ENCODE data around the gene DBH.
A peak's percentile ranks its signal among the peaks of the same experiment; 100 is the strongest.

Gene DBH

DNA sequence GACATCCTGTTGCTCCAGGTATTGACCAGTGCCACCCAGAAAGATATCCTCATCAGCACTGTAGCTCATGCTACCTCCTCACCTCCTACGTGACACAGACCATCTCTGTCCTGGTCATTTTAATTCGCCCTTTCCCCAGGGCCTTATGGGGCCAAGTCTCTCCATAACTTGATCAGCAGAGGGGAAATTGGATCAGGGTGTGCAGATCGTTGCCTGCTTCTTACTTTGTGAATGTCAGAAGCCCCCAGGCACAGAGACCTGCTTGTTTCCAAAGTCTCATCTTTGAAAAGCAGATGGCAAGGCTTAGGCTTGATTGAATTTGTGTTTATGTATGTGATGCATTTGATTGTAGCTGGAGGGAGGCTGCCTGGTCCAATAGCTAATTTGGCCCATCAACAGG is 8.8 kb upstream of the DBH start:
- H3K27me3 Mint-ChIP-seq: peaks cover under 1% of the 10 kb centered on the region
- H3K4me1 Mint-ChIP-seq (ENCODE audit: low read depth): peaks cover 2% of the 10 kb centered on the region
- H3K4me3 Mint-ChIP-seq: no peak overlapping the region
- no peaks in the 10 kb centered on the region for H3K36me3 Mint-ChIP-seq (ENCODE audit: low read depth)
- peaks cover 19% of the 10 kb centered on the region for H3K9me3 Mint-ChIP-seq
- H3K27ac Mint-ChIP-seq: no peak overlapping the region

DNA sequence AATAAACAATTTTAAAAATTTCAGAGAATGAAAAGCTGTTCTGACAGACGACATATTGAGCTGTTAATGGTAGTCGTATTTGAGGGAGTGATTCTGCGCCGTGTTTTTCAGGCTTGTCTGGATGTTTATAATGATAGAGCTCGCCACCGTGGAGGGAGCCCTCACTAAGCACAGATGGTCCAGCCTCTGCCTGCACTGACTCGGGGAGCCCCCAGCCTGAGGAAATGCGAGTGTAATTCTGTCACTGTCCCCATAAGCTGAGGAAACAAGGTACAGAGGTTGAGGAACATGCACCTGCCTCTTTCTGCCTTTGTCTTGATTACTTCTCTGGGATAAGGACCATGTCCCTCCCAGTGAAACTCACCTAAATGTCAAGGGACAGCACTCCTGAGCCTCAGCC is 7.4 kb upstream of the DBH start:
- H3K4me1 Mint-ChIP-seq (ENCODE audit: low read depth): no peaks in the 10 kb centered on the region
- no peak overlapping the region for H3K27ac Mint-ChIP-seq
- no peaks in the 10 kb centered on the region for H3K36me3 Mint-ChIP-seq (ENCODE audit: low read depth)
- no peak overlapping the region for H3K4me3 Mint-ChIP-seq
- peaks cover 19% of the 10 kb centered on the region for H3K9me3 Mint-ChIP-seq
- no peaks in the 10 kb centered on the region for H3K27me3 Mint-ChIP-seq

DNA sequence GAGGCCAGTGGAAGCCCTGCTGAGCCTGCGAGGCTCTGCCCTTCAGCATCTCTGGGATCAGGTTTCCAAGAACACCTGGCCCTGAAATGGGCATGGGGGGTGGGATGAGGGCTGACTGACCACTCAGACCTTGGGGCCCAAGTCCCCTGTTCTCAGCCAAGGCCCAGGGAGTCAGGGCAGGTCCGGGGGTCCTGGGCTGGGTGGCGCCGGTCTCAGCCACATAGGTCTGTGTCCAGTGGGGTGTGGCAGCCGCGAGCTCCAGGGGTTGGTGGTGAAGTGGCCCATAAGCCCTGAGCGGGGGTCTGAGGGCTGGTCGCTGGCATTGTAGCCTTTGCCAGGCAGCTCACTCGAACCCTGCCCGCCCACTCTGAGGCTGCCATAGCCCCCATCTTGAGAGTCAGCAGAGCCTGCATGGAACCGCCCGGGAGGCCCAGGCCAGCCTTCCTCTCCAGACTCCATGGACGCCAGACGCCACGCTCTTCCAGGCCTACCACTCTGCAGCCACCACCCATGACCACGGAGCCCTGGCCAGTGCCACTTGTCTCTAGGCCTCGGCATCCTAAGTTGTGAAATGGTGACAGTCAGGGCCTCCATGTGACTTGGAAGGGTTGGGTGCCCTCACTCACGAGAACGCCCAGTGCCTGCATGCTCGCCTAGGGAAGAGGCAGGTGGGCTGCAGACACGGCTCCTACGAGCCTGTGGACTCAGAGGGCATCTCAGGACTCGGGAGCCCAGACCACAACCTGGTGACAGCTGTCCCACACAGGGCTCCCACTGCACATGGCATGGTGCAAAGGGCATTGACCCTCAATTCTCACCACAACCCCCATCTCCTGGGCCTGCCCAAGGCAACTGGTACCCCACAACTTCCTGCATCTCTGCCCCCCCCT is 6.7 kb upstream of the DBH start:
- H3K4me1 Mint-ChIP-seq (ENCODE audit: low read depth): no peaks in the 10 kb centered on the region
- no peaks in the 10 kb centered on the region for H3K27me3 Mint-ChIP-seq
- no peak overlapping the region for H3K27ac Mint-ChIP-seq
- H3K36me3 Mint-ChIP-seq (ENCODE audit: low read depth): no peaks in the 10 kb centered on the region
- H3K4me3 Mint-ChIP-seq: no peak overlapping the region
- H3K9me3 Mint-ChIP-seq: peaks cover 19% of the 10 kb centered on the region

DNA sequence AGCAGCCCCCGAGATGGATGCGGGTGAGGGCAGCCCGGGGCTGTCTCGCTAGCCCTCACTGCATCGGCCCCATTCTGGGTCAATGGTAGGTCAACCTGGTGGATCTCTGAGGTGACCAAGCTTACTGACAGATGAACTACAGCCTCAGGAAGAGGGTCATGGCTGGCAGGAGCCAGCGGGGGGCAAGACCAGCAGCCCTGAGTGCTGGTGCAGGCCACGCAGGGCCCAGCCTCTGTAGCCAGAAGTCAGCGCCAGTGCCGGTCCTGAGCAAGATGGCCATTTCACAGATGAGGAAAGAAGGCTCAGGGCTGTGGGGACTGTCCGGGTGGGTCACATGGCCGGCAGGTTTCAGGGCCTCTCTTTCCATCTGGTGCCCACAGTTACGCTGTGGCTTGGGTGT is 5.1 kb upstream of the DBH start:
- Mint-ChIP-seq H3K27ac (no peak overlapping the region), H3K9me3 (peaks cover 13% of the 10 kb centered on the region), H3K27me3 (no peaks in the 10 kb centered on the region), H3K36me3 (ENCODE audit: low read depth) (no peaks in the 10 kb centered on the region), H3K4me1 (ENCODE audit: low read depth) (no peaks in the 10 kb centered on the region), H3K4me3 (no peak overlapping the region)

DNA sequence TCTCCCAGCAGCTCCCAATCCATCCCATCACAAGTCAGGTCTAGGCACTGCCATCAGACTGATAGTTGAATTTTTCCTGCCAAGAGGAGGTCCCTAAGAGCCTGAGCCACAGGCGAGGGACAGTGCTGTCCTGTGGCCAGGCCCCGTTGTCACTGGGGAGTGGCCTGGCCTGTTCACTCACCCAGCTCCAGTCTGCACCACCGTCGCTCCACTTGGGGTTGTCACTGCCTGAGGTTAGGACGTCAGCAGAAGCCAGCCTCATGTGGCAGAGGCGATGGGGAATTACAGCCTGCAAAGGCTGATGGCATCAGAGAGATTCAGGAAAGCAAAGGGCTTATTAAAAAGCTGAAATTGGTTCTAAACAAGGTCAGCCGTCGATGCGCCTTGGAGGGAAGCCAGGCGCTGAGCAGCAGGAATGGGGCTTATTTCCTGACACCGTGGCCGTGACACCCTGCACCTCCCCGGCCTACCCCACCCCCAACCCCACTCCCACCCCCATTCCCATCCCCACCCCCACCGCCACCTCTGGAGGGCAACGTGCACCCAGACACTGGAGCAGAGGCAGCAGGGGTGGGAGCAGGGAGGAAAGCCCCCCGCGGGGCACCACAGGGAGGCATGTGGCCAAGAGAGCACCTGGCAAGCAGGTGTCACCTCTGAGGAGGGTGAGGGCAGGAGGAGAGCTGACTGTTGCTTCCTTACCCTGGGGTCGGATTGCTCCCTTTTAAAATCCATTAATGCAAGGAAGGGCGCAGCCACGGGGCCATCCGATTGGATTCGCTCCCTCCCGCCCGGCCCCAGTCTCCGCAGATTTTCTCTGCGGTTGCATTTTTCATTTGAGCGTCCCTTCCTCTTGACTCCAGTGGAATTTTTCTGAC is 3.1 kb upstream of the DBH start:
- no peaks in the 10 kb centered on the region for H3K9me3 Mint-ChIP-seq
- H3K4me3 Mint-ChIP-seq: no peak overlapping the region
- H3K4me1 Mint-ChIP-seq (ENCODE audit: low read depth): no peaks in the 10 kb centered on the region
- no peaks in the 10 kb centered on the region for H3K27me3 Mint-ChIP-seq
- peak overlapping the region; percentile 21 for H3K27ac Mint-ChIP-seq
- H3K36me3 Mint-ChIP-seq (ENCODE audit: low read depth): no peaks in the 10 kb centered on the region

DNA sequence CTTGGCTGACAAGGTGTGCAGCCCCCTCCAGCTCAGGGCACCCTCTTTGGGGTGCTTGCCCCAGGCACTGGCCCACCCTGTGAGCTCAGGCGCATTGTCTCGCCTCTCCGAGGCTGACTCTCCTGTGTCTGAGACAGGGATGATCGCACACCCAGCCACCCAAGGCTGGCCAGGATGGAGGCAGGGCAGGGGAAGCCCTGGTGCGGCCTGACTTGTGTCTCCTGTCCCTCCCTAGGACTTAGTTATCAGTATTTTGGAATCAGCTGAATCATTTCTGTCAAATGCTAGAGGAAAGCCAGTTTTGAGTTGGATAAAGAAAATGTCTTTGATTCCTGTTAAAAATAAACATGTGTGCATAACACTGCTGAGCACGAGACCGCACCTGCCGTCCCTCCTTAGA is 2.5 kb upstream of the DBH start:
- Mint-ChIP-seq H3K9me3 (no peaks in the 10 kb centered on the region), H3K27ac (peak overlapping the region; percentile 21), H3K36me3 (ENCODE audit: low read depth) (no peaks in the 10 kb centered on the region), H3K4me3 (no peak overlapping the region), H3K27me3 (no peaks in the 10 kb centered on the region), H3K4me1 (ENCODE audit: low read depth) (no peaks in the 10 kb centered on the region)

DNA sequence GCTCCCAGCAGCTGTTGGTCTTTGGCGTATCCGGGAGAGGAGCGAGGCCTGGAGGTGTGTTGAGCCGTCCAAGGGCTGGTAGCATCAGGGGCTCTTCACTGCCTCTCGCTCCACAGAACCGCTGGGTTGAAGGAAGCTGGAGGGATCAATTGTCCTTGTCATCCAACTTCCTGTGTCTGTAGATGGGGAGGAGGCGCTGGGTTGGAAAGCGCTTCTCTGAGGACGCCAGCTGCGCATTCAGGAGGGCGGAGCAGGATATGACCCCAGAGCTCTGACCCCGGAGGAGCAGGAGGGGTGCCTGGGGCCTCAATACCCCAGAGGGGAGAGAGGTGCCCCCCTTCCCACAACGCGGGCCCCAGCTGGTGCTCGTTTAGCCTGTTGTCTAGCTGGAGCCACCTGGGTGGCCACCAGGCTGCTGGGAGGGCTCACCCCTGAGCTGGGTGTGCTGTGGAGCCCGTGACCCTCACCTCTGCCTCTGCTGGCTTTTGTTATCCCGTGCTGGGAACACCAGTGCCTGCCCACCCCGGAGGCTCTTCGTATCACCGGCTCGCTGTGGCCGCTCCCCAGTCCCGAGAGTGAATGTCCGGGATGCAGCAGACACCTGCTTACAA is 2.0 kb upstream of the DBH start:
- no peaks in the 10 kb centered on the region for H3K36me3 Mint-ChIP-seq (ENCODE audit: low read depth)
- no peak overlapping the region for H3K4me3 Mint-ChIP-seq
- H3K27me3 Mint-ChIP-seq: no peaks in the 10 kb centered on the region
- H3K9me3 Mint-ChIP-seq: no peaks in the 10 kb centered on the region
- no peak overlapping the region for H3K27ac Mint-ChIP-seq
- H3K4me1 Mint-ChIP-seq (ENCODE audit: low read depth): no peaks in the 10 kb centered on the region

DNA sequence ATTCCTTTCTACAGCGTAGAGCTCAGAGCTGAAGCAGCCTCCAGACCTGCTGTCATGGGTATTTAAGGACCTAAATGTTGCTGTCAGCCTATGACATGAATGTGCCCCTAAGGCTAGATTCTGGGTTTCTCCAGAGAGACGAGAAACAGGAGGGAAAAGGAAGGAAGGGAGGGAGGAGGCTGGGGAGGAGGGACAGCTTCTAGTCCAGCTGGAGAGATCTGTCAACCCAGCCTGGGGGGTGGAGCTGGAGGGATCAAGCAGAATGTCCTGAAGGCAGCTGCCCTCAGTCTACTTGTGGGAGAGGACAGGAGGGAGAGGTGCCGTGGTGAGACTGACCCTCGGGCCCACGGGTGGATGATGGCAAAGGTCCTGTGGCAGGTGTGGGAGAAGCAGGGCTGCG is 1.1 kb upstream of the DBH start:
- no peak overlapping the region for H3K27ac Mint-ChIP-seq

DNA sequence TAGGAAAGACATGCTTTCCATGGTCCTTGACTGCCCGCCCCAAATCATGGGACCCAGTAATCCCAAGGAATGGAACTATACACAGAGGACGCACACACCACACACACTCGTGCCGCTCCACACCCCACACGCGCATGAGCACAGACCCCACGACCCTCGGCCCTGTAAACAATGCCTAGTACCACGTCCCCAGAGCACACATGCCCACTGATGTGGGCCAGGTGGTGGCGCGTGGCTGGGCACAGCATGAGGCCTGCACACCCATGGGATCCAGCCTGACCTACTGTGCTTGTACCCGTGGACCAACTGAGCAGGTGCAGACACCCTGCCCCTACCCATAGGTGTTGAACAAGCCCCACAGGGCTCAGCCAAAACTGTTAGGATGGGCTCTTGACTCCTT is 739 bp downstream of the DBH start:
- H3K36me3 Mint-ChIP-seq (ENCODE audit: low read depth): no peaks in the 10 kb centered on the region
- H3K27me3 Mint-ChIP-seq: no peaks in the 10 kb centered on the region
- H3K4me1 Mint-ChIP-seq (ENCODE audit: low read depth): no peaks in the 10 kb centered on the region
- no peak overlapping the region for H3K4me3 Mint-ChIP-seq
- no peak overlapping the region for H3K27ac Mint-ChIP-seq
- H3K9me3 Mint-ChIP-seq: no peaks in the 10 kb centered on the region

More for the DNA sequence above, 1.1 kb upstream of the DBH start:
- Mint-ChIP-seq H3K4me1 (ENCODE audit: low read depth) (no peaks in the 10 kb centered on the region), H3K9me3 (no peaks in the 10 kb centered on the region), H3K27me3 (no peaks in the 10 kb centered on the region), H3K4me3 (no peak overlapping the region), H3K36me3 (ENCODE audit: low read depth) (no peaks in the 10 kb centered on the region)

DNA sequence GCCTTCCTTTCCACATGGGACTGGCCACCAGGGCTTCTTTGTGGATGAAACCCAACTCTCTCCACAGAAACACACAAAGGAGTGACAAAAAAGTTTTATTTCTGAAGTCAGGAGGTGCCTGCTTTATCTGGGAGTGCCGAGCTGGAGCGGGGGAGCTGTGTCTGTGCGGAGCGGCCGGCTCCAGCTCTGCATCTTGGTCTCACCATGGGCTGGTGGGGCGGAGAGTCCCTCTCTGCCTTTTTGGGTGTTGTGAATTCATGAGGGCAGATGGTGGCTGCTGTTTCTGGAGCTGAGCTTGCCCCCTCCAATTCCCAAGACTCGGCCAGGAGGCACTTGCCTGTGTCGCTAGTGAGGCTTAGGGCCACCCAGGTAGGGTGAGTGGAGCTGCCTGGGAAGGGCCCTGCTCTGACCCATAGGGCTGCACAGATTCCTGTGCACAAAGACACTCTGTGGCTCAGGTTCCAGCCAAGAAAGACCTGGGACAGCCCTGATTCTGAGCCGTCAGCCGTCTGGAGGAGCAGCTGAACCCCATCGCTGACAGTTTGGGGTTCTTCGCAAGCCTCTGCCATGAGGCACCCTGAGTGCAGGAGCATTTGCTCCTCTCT is 1.4 kb downstream of the DBH start:
- no peaks in the 10 kb centered on the region for H3K27me3 Mint-ChIP-seq
- H3K27ac Mint-ChIP-seq: no peak overlapping the region
- H3K36me3 Mint-ChIP-seq (ENCODE audit: low read depth): no peaks in the 10 kb centered on the region
- no peak overlapping the region for H3K4me3 Mint-ChIP-seq
- H3K9me3 Mint-ChIP-seq: no peaks in the 10 kb centered on the region
- no peaks in the 10 kb centered on the region for H3K4me1 Mint-ChIP-seq (ENCODE audit: low read depth)

DNA sequence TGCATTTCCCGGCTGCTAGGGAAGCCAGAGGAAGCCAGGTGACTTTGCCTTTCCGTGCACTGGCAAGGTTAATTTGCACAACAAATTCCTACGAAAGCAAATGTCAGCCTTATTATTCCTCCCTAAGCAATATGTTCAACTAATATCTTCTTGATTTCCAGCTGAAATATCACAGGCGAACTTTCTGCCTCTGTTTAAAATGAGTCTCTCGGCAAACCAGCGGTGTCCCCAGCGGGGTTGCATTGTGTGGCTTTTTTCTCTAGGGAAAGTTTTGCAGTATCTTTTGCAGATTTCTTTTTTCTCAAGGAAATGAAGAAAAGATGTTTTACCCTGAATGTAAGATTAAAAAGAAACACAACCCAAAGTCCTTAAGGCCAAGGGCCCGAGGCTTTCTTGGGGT is 1.9 kb downstream of the DBH start:
- no peak overlapping the region for H3K4me3 Mint-ChIP-seq
- H3K27me3 Mint-ChIP-seq: no peaks in the 10 kb centered on the region
- H3K9me3 Mint-ChIP-seq: no peaks in the 10 kb centered on the region
- no peaks in the 10 kb centered on the region for H3K4me1 Mint-ChIP-seq (ENCODE audit: low read depth)
- H3K36me3 Mint-ChIP-seq (ENCODE audit: low read depth): no peaks in the 10 kb centered on the region
- H3K27ac Mint-ChIP-seq: no peak overlapping the region

DNA sequence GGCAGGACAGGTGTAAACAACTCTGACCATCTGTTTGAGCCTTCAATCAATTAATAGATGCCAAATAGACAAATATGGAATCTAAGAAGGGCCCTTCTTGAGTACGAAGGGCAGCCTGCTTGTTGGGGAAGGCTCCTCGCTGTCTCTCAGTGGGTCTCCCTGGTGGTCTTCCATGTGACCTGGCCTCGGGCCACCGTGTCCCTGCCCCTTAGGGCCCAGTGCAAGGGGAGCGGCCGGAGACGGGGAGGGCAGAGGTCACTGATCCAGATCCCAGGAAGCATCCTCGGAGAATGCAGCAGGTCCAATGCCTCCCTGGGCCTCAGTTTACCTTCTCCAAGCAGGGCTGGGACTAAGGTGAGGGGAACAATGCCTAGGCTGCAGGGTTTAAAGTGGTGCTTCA is 2.5 kb downstream of the DBH start:
- H3K4me3 Mint-ChIP-seq: no peak overlapping the region
- no peaks in the 10 kb centered on the region for H3K4me1 Mint-ChIP-seq (ENCODE audit: low read depth)
- H3K9me3 Mint-ChIP-seq: no peaks in the 10 kb centered on the region
- no peaks in the 10 kb centered on the region for H3K27me3 Mint-ChIP-seq
- no peak overlapping the region for H3K27ac Mint-ChIP-seq
- no peaks in the 10 kb centered on the region for H3K36me3 Mint-ChIP-seq (ENCODE audit: low read depth)

DNA sequence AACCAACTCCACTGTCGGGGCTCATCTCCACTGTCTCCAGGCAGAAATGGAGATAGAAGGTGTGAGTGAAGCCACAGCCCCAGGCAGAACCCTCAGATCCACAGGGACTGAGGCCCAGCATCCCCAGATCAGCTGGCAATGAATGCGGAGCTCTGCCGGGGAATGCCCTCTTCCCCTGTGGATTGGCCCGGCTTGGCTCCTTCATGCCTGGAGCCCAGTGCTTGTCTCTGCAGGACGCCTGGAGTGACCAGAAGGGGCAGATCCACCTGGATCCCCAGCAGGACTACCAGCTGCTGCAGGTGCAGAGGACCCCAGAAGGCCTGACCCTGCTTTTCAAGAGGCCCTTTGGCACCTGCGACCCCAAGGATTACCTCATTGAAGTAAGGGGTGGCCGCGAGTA is 3.5 kb downstream of the DBH start:
- Mint-ChIP-seq H3K36me3 (ENCODE audit: low read depth) (no peaks in the 10 kb centered on the region), H3K9me3 (no peaks in the 10 kb centered on the region), H3K4me1 (ENCODE audit: low read depth) (no peaks in the 10 kb centered on the region), H3K4me3 (no peak overlapping the region), H3K27me3 (no peaks in the 10 kb centered on the region), H3K27ac (no peak overlapping the region)

DNA sequence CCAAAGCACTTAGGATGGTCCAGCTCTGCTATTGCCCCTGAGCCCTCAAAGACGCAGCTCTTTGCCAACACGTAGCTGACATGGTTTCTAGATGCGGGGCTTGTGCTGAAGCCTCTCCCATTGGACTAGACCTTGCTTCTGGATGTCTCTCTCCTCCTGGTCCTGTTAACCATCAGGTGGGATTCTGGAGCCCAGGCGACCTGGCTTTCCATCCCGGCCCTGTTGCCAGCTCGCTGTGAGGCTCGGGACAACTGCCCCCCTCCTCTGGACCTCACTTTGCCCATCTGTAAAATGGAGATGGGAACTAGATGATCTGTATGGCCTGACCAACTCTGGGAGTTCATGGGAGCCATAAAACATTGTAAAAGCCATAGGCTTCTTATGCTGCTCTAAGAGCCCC is 4.0 kb downstream of the DBH start:
- H3K9me3 Mint-ChIP-seq: no peaks in the 10 kb centered on the region
- no peaks in the 10 kb centered on the region for H3K27me3 Mint-ChIP-seq
- no peaks in the 10 kb centered on the region for H3K4me1 Mint-ChIP-seq (ENCODE audit: low read depth)
- H3K4me3 Mint-ChIP-seq: no peak overlapping the region
- no peaks in the 10 kb centered on the region for H3K36me3 Mint-ChIP-seq (ENCODE audit: low read depth)
- no peak overlapping the region for H3K27ac Mint-ChIP-seq
